MM.1S (cell line): ENCODE results near the gene KCNJ16.
"Not testable (repeated sequence)": the region's sequence is repeated elsewhere in the genome, so short reads cannot be mapped to it uniquely, and the experiment has no call there.

ENCODE experiments used
- DNase-seq: peaks from one replicate; pipeline ENCODE4 v3.0.0-alpha.2; 2015
- H2AFZ ChIP-seq: fragments of 300-600 bp; sonication (generic); 2 replicates; pipeline ENCODE4 v1.6.0; 2016; ENCODE audit warnings: antibody characterized with exemption, low read length
- H3F3A ChIP-seq: fragments of 300-600 bp; sonication (generic); 2 replicates; pipeline ENCODE4 v1.6.1; 2016; ENCODE audit warnings: mild to moderate bottlenecking, antibody characterized with exemption, low read length, moderate library complexity, mixed read lengths; ENCODE audit not compliant: insufficient read depth
- H3K27ac ChIP-seq: fragments of 300-600 bp; sonication (generic); 2 replicates; pipeline ENCODE4 v1.5.1; 2016; ENCODE audit warnings: mild to moderate bottlenecking, low read length
- H3K27me3 ChIP-seq: fragments of 300-600 bp; sonication (generic); replicated peaks from 2 replicates; pipeline ENCODE4 v1.6.0; 2016; ENCODE audit warnings: low read length; ENCODE audit not compliant: insufficient read depth
- H3K36me3 ChIP-seq: fragments of 300-600 bp; sonication (generic); replicated peaks from 2 replicates; pipeline ENCODE4 v1.6.1; 2016; ENCODE audit warnings: mild to moderate bottlenecking, low read length, mixed read lengths; ENCODE audit not compliant: insufficient read depth
- H3K4me1 ChIP-seq: fragments of 300-600 bp; sonication (generic); 2 replicates; pipeline ENCODE4 v1.6.1; 2016; ENCODE audit warnings: low read length, mixed read lengths
- H3K4me2 ChIP-seq: fragments of 300-600 bp; sonication (generic); 2 replicates; pipeline ENCODE4 v1.6.0; 2016; ENCODE audit warnings: low read depth, low read length
- H3K4me3 ChIP-seq: fragments of 300-600 bp; sonication (generic); 2 replicates; pipeline ENCODE4 v1.5.1; 2016; ENCODE audit warnings: low read length, mixed read lengths
- H3K79me2 ChIP-seq: fragments of 300-600 bp; sonication (generic); 2 replicates; pipeline ENCODE4 v1.6.1; 2016; ENCODE audit warnings: mixed run types, low read length, mixed read lengths
- H3K9ac ChIP-seq: fragments of 300-600 bp; sonication (generic); 2 replicates; pipeline ENCODE4 v1.6.1; 2016; ENCODE audit warnings: low read length, mixed read lengths
- H3K9me2 ChIP-seq: fragments of 300-600 bp; sonication (generic); replicated peaks from 2 replicates; pipeline ENCODE4 v1.6.1; 2016; ENCODE audit warnings: mild to moderate bottlenecking, low read length, mixed read lengths; ENCODE audit not compliant: insufficient read depth
- H3K9me3 ChIP-seq: fragments of 300-600 bp; sonication (generic); replicated peaks from 2 replicates; pipeline ENCODE4 v1.6.1; 2016; ENCODE audit warnings: mild to moderate bottlenecking, low read length, mixed read lengths; ENCODE audit not compliant: insufficient read depth
- H4K20me1 ChIP-seq: fragments of 300-600 bp; sonication (generic); 2 replicates; pipeline ENCODE4 v1.6.1; 2016; ENCODE audit warnings: mild to moderate bottlenecking, low read length, moderate library complexity, mixed read lengths; ENCODE audit not compliant: insufficient read depth
- EZH2 ChIP-seq: fragments of 300-600 bp; sonication (generic); optimal IDR thresholded peaks from 2 replicates; pipeline ENCODE3; 2017; ENCODE audit warnings: low read depth, mild to moderate bottlenecking, antibody characterized with exemption, low read length, mixed read lengths
- EZH2phosphoT487 ChIP-seq: fragments of 300-600 bp; sonication (generic); IDR thresholded peaks from 2 replicates; pipeline ENCODE4 v1.6.1; 2018; ENCODE audit warnings: antibody characterized with exemption, low read length
- TF ChIP-seq, protein P1 (sequence below): fragments of 300-600 bp; sonication (generic); IDR thresholded peaks from 2 replicates; pipeline ENCODE4 v1.5.1; 2016; ENCODE audit warnings: antibody characterized with exemption, low read length, mixed read lengths

The KCNJ16 gene

DNA sequence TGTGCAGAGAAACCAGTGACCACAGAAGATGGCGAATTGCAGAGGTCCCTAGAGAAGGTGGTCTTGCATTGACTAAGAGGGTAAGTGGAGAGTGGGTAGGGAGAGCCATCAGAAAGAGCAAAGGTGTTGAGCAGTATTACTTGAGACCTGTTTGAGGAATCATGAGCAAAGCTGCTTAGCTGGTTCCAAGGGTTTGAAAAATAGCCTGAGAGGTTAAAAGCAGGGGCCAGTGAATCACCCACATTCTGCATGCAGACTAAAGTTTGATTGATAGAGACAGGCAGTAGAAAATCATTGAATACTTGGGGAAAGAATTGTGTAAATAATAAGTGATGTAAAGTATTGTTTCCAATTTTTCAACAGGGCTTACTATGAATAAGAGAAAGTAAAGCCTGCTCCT, 34.0 kb upstream of the KCNJ16 start:
- TF ChIP-seq, protein P1, sequence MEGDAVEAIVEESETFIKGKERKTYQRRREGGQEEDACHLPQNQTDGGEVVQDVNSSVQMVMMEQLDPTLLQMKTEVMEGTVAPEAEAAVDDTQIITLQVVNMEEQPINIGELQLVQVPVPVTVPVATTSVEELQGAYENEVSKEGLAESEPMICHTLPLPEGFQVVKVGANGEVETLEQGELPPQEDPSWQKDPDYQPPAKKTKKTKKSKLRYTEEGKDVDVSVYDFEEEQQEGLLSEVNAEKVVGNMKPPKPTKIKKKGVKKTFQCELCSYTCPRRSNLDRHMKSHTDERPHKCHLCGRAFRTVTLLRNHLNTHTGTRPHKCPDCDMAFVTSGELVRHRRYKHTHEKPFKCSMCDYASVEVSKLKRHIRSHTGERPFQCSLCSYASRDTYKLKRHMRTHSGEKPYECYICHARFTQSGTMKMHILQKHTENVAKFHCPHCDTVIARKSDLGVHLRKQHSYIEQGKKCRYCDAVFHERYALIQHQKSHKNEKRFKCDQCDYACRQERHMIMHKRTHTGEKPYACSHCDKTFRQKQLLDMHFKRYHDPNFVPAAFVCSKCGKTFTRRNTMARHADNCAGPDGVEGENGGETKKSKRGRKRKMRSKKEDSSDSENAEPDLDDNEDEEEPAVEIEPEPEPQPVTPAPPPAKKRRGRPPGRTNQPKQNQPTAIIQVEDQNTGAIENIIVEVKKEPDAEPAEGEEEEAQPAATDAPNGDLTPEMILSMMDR = no peak
- TF ChIP-seq EZH2phosphoT487 = no peak
- TF ChIP-seq EZH2 = no peak
- H3K9me3 ChIP-seq = no peaks in the 10 kb centered on the region

GRCh38 chr17:70041540-70041939, 33.5 kb upstream of the KCNJ16 start:
- Histone ChIP-seq H3K4me3 (no peak overlapping the region), H3K9me2 (no peaks in the 10 kb centered on the region), H3F3A (no peaks in the 10 kb centered on the region), H4K20me1 (no peaks in the 10 kb centered on the region), H3K4me2 (no peak overlapping the region), H2AFZ (no peak overlapping the region), H3K4me1 (no peaks in the 10 kb centered on the region), H3K79me2 (no peaks in the 10 kb centered on the region), H3K27me3 (no peaks in the 10 kb centered on the region), H3K36me3 (no peaks in the 10 kb centered on the region), H3K9ac (no peak overlapping the region), H3K27ac (no peak overlapping the region), H3K9me3 (no peaks in the 10 kb centered on the region)
- TF ChIP-seq EZH2 = no peak
- TF ChIP-seq EZH2phosphoT487 = no peak
- TF ChIP-seq, protein P1 = no peak
- DNase-seq = no peak

More for the DNA sequence above, 34.0 kb upstream of the KCNJ16 start:
- Histone ChIP-seq H3K4me3 (no peak overlapping the region), H3K9ac (no peak overlapping the region), H3K27me3 (no peaks in the 10 kb centered on the region), H3K36me3 (no peaks in the 10 kb centered on the region), H4K20me1 (no peaks in the 10 kb centered on the region), H3K9me2 (no peaks in the 10 kb centered on the region), H3K4me1 (no peaks in the 10 kb centered on the region), H3K4me2 (no peak overlapping the region), H2AFZ (no peak overlapping the region), H3K27ac (no peak overlapping the region), H3K79me2 (no peaks in the 10 kb centered on the region), H3F3A (no peaks in the 10 kb centered on the region)
- DNase-seq = no peak

- H2AFZ ChIP-seq, H3K9me2 ChIP-seq, H3K4me3 ChIP-seq, H3K36me3 ChIP-seq, H3K4me1 ChIP-seq, H3K9me3 ChIP-seq, H3F3A ChIP-seq, H4K20me1 ChIP-seq, H3K9ac ChIP-seq, H3K4me2 ChIP-seq, DNase-seq, H3K79me2 ChIP-seq, H3K27ac ChIP-seq, H3K27me3 ChIP-seq: not testable (repeated sequence)
These were observed 29.2 kb upstream of the KCNJ16 start for GRCh38 chr17:70045780-70046179.

- H3K27me3 ChIP-seq = no peaks in the 10 kb centered on the region
- H4K20me1 ChIP-seq = no peaks in the 10 kb centered on the region
- no peak overlapping the region for H3K9ac ChIP-seq
- no peak overlapping the region for H3K4me2 ChIP-seq
- no peak overlapping the region for H3K27ac ChIP-seq
- H2AFZ ChIP-seq = no peak overlapping the region
- H3K4me3 ChIP-seq = no peak overlapping the region
- no peaks in the 10 kb centered on the region for H3K9me3 ChIP-seq
- H3F3A ChIP-seq = no peaks in the 10 kb centered on the region
- no peaks in the 10 kb centered on the region for H3K9me2 ChIP-seq
- no peaks in the 10 kb centered on the region for H3K36me3 ChIP-seq
- H3K4me1 ChIP-seq = no peaks in the 10 kb centered on the region
- DNase-seq = no peak
- no peaks in the 10 kb centered on the region for H3K79me2 ChIP-seq
- TF ChIP-seq EZH2phosphoT487 (no peak), EZH2 (no peak)
- TF ChIP-seq, protein P1 = no peak
These were observed 27.2 kb upstream of the KCNJ16 start for GRCh38 chr17:70047619-70048419.
